Measurements from ENCODE around the gene IRF8. TPM values are rescaled to one million over a fixed set of nuclear protein-coding genes. Genes with fewer than 3 reads are reported as not detected.

Gene IRF8
- total and polyA plus RNA-seq, 3 experiments from 2014 or later = 2.1 to 22.0 (median 19.2) TPM

- Mint-ChIP-seq H3K4me3 (no peak overlapping the region), H3K27me3 (no peaks in the 10 kb centered on the region), H3K27ac (no peak overlapping the region), H3K4me1 (peaks cover 3 to 7% (median 4%) of the 10 kb centered on the region in 3 donors), H3K9me3 (no peaks in the 10 kb centered on the region), H3K36me3 (peaks cover 0 to 4% (median 0%) of the 10 kb centered on the region in 3 donors)
- Histone ChIP-seq H3K36me3 (ENCODE audit: insufficient read depth, low read length) (no peaks in the 10 kb centered on the region), H3K4me1 (ENCODE audit: insufficient read depth, low read length) (no peaks in the 10 kb centered on the region), H3K27me3 (ENCODE audit: insufficient read depth, low read length, poor library complexity, severe bottlenecking) (no peaks in the 10 kb centered on the region), H3K9me3 (ENCODE audit: low read length) (no peaks in the 10 kb centered on the region), H3K27ac (ENCODE audit: low read depth, low read length) (no peak overlapping the region), H3K4me3 (ENCODE audit: low read length) (no peak overlapping the region)
- ChIA-PET CTCF (no interaction called here), POLR2A (no interaction called here)
- no peak for DNase-seq
Observed at GRCh38 chr16:85914423-85914794, 15.4 kb downstream of the IRF8 start.

GRCh38 chr16:85915125-85915845 lies 16.3 kb downstream of the IRF8 start:
- POLR2A ChIA-PET = no interaction called here
- Histone ChIP-seq H3K9me3 (ENCODE audit: low read length) (no peaks in the 10 kb centered on the region), H3K27ac (ENCODE audit: low read depth, low read length) (no peak overlapping the region), H3K36me3 (ENCODE audit: insufficient read depth, low read length) (no peaks in the 10 kb centered on the region), H3K4me3 (ENCODE audit: low read length) (no peak overlapping the region), H3K4me1 (ENCODE audit: insufficient read depth, low read length) (no peaks in the 10 kb centered on the region), H3K27me3 (ENCODE audit: insufficient read depth, low read length, poor library complexity, severe bottlenecking) (no peaks in the 10 kb centered on the region)
- Mint-ChIP-seq H3K27ac (no peak overlapping the region), H3K4me1 (peaks cover 3 to 7% (median 4%) of the 10 kb centered on the region in 3 donors), H3K4me3 (no peak overlapping the region), H3K27me3 (no peaks in the 10 kb centered on the region), H3K9me3 (no peaks in the 10 kb centered on the region), H3K36me3 (peaks cover 0 to 6% (median 0%) of the 10 kb centered on the region in 3 donors)
- CTCF ChIA-PET = no interaction called here
- DNase-seq = no peak

DNA sequence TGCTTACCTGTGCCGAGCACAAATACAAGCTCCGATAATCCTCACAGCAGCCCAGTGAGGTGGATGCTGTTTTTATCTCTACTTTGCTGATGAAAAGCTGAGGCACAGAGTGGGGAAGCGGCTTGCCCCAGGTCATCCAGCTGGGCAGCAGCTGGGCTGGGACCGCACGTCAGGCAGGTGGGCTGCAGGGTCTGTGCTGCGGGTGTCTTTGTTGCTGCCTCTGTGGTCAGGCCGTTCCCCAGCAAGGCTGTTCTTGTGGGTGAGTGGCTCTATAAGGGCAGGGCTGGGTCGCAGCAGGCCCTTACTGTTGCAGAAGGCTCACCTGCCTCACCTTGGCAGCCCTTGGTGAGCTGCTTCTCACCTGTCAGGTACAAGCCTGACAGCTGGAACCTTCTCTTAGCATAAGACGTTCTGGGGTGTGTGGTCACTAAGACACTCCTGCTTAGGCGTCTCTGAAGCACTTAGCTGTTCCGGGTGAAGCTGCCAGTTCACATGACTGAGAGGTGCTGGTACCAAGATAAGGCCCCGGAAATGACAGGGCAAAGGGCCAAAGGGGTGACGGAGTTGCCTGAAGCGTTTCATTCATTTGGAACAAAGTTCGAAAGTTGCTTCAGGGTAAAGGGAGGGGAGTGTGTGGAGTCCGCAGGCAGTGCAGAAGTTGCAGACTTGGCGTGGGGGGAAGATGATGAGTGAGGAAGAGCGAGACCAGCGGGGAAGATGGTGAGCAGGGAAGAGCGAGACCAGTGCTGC lies 17.4 kb downstream of the IRF8 start:
- ChIA-PET CTCF (no interaction called here), POLR2A (no interaction called here)
- H3K27ac Mint-ChIP-seq = peak overlapping the region in 1 of 8 donors; percentile 55
- H3K4me3 ChIP-seq (ENCODE audit: low read length) = no peak overlapping the region
- H3K27me3 ChIP-seq (ENCODE audit: insufficient read depth, low read length, poor library complexity, severe bottlenecking) = no peaks in the 10 kb centered on the region
- H3K36me3 Mint-ChIP-seq = peaks cover 0 to 4% (median 1%) of the 10 kb centered on the region in 3 donors
- no peaks in the 10 kb centered on the region for H3K27me3 Mint-ChIP-seq
- no peaks in the 10 kb centered on the region for H3K4me1 ChIP-seq (ENCODE audit: insufficient read depth, low read length)
- H3K9me3 Mint-ChIP-seq = no peaks in the 10 kb centered on the region
- H3K9me3 ChIP-seq (ENCODE audit: low read length) = no peaks in the 10 kb centered on the region
- no peaks in the 10 kb centered on the region for H3K36me3 ChIP-seq (ENCODE audit: insufficient read depth, low read length)
- no peak for DNase-seq
- peak overlapping the region in 1 of 7 donors; percentile 6 for H3K4me3 Mint-ChIP-seq
- no peak overlapping the region for H3K27ac ChIP-seq (ENCODE audit: low read depth, low read length)
- peaks cover 3 to 7% (median 4%) of the 10 kb centered on the region in 3 donors for H3K4me1 Mint-ChIP-seq

DNA sequence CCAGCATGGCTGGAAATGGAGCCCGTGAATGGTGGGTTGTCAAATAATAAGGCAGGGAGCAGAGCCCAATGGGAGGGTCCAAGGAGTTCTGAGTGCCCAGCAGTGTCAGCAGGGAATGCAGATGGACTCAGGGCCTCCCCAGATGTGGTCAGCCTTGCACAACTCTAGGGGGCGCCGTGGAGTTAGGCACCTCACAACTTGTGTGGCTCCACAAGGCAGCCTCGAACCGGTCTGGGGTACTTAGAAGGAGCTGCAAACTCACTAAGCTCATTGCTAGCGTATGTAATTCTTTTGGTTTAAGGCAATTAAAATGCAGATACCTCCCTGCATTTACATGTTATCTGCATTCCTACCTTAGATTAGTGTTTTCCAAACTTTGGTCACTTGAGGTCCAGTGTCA lies 18.1 kb downstream of the IRF8 start:
- Histone ChIP-seq H3K4me1 (ENCODE audit: insufficient read depth, low read length) (no peaks in the 10 kb centered on the region), H3K4me3 (ENCODE audit: low read length) (no peak overlapping the region), H3K27me3 (ENCODE audit: insufficient read depth, low read length, poor library complexity, severe bottlenecking) (no peaks in the 10 kb centered on the region), H3K27ac (ENCODE audit: low read depth, low read length) (no peak overlapping the region), H3K36me3 (ENCODE audit: insufficient read depth, low read length) (no peaks in the 10 kb centered on the region), H3K9me3 (ENCODE audit: low read length) (no peaks in the 10 kb centered on the region)
- Mint-ChIP-seq H3K36me3 (peaks cover 0 to 4% (median 1%) of the 10 kb centered on the region in 3 donors), H3K27ac (no peak overlapping the region), H3K4me1 (peaks cover 3 to 7% (median 4%) of the 10 kb centered on the region in 3 donors), H3K9me3 (no peaks in the 10 kb centered on the region), H3K27me3 (no peaks in the 10 kb centered on the region), H3K4me3 (no peak overlapping the region)
- ChIA-PET CTCF (no interaction called here), POLR2A (no interaction called here)
- no peak for DNase-seq

DNA sequence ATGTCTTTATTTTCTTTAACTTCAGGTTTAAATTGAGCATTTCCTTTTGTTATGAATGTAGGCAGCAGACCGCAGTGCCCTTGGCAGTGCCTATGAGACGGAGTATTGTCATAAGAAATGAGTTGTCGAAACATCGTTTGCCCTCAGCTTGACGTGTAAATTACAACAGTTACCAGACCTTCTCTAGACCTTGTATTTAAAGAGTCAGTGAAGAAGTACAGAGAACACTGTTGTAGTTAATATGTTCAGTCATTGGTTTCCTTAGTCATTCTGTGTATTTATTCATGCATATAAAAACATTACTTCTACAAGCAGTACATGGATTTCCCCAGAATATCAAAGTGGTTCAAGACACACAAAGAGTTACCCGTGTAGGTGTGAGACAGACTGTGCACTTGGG lies 19.0 kb downstream of the IRF8 start:
- no peaks in the 10 kb centered on the region for H3K9me3 ChIP-seq (ENCODE audit: low read length)
- no peaks in the 10 kb centered on the region for H3K4me1 ChIP-seq (ENCODE audit: insufficient read depth, low read length)
- no peaks in the 10 kb centered on the region for H3K36me3 ChIP-seq (ENCODE audit: insufficient read depth, low read length)
- Mint-ChIP-seq H3K4me1 (peaks cover 2 to 7% (median 3%) of the 10 kb centered on the region in 3 donors), H3K4me3 (no peak overlapping the region), H3K36me3 (peaks cover 0 to 4% (median 1%) of the 10 kb centered on the region in 3 donors), H3K9me3 (no peaks in the 10 kb centered on the region), H3K27me3 (no peaks in the 10 kb centered on the region), H3K27ac (peak overlapping the region in 1 of 8 donors; percentile 17)
- POLR2A ChIA-PET = no interaction called here
- no peak overlapping the region for H3K27ac ChIP-seq (ENCODE audit: low read depth, low read length)
- CTCF ChIA-PET = no interaction called here
- H3K27me3 ChIP-seq (ENCODE audit: insufficient read depth, low read length, poor library complexity, severe bottlenecking) = no peaks in the 10 kb centered on the region
- no peak overlapping the region for H3K4me3 ChIP-seq (ENCODE audit: low read length)
- no peak for DNase-seq

DNA sequence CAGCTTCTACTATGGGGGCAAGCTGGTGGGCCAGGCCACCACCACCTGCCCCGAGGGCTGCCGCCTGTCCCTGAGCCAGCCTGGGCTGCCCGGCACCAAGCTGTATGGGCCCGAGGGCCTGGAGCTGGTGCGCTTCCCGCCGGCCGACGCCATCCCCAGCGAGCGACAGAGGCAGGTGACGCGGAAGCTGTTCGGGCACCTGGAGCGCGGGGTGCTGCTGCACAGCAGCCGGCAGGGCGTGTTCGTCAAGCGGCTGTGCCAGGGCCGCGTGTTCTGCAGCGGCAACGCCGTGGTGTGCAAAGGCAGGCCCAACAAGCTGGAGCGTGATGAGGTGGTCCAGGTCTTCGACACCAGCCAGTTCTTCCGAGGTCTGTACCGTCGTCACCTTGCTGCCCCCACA lies 19.5 kb downstream of the IRF8 start:
- no peaks in the 10 kb centered on the region for H3K27me3 Mint-ChIP-seq
- no peaks in the 10 kb centered on the region for H3K9me3 Mint-ChIP-seq
- H3K36me3 Mint-ChIP-seq = peaks cover 0 to 4% (median 1%) of the 10 kb centered on the region in 3 donors
- H3K27ac Mint-ChIP-seq = no peak overlapping the region
- ChIA-PET CTCF (no interaction called here), POLR2A (no interaction called here)
- H3K9me3 ChIP-seq (ENCODE audit: low read length) = no peaks in the 10 kb centered on the region
- H3K36me3 ChIP-seq (ENCODE audit: insufficient read depth, low read length) = no peaks in the 10 kb centered on the region
- H3K27me3 ChIP-seq (ENCODE audit: insufficient read depth, low read length, poor library complexity, severe bottlenecking) = no peaks in the 10 kb centered on the region
- no peak overlapping the region for H3K27ac ChIP-seq (ENCODE audit: low read depth, low read length)
- peaks cover 2 to 7% (median 3%) of the 10 kb centered on the region in 3 donors for H3K4me1 Mint-ChIP-seq
- H3K4me3 Mint-ChIP-seq = no peak overlapping the region
- DNase-seq = no peak
- H3K4me3 ChIP-seq (ENCODE audit: low read length) = no peak overlapping the region
- H3K4me1 ChIP-seq (ENCODE audit: insufficient read depth, low read length) = no peaks in the 10 kb centered on the region

- no peak for DNase-seq
- no peaks in the 10 kb centered on the region for H3K4me1 ChIP-seq (ENCODE audit: insufficient read depth, low read length)
- peaks cover 2 to 7% (median 3%) of the 10 kb centered on the region in 3 donors for H3K4me1 Mint-ChIP-seq
- peak overlapping the region in 1 of 7 donors; percentile 27 for H3K4me3 Mint-ChIP-seq
- no peaks in the 10 kb centered on the region for H3K27me3 ChIP-seq (ENCODE audit: insufficient read depth, low read length, poor library complexity, severe bottlenecking)
- H3K4me3 ChIP-seq (ENCODE audit: low read length) = no peak overlapping the region
- H3K36me3 Mint-ChIP-seq = peaks cover 0 to 4% (median 1%) of the 10 kb centered on the region in 3 donors
- no peaks in the 10 kb centered on the region for H3K36me3 ChIP-seq (ENCODE audit: insufficient read depth, low read length)
- H3K9me3 Mint-ChIP-seq = no peaks in the 10 kb centered on the region
- no peak overlapping the region for H3K27ac Mint-ChIP-seq
- ChIA-PET POLR2A (no interaction called here), CTCF (interaction anchor here (1.0 kb wide), 1 partner anchor 100 kb away, joined by 3 read pairs; no protein-coding TSS in a partner anchor)
- peaks cover 0 to 2% of the 10 kb centered on the region in 2 donors for H3K27me3 Mint-ChIP-seq
- no peak overlapping the region for H3K27ac ChIP-seq (ENCODE audit: low read depth, low read length)
- H3K9me3 ChIP-seq (ENCODE audit: low read length) = no peaks in the 10 kb centered on the region
Observed at GRCh38 chr16:85919271-85920267, 20.6 kb downstream of the IRF8 start.
